Subcutaneous adipose tissue (tissue), 4 donors: ENCODE measurements around the gene HACL1. TPM values are rescaled to one million over a fixed set of nuclear protein-coding genes. Genes with fewer than 3 reads are reported as not detected.

ENCODE experiments used
- total RNA-seq, 4 donors: library from RNA; depleted of rRNA; stranded (reverse); fragments of >200 nt; gene quantifications; one replicate each; pipeline ENCODE4 v1.1.0, GENCODE V29; 2016
- TF ChIP-seq, protein P1 (sequence below): fragments of 450-650 bp; IDR thresholded peaks from one replicate; pipeline ENCODE4 v1.5.1; 2016; ENCODE audit warnings: low read depth, mild to moderate bottlenecking, control low read depth, antibody characterized with exemption, moderate library complexity

The HACL1 gene
- total RNA-seq, 4 donors from 2014 or later, result 27.1 to 45.8 (median 37.5) TPM

DNA sequence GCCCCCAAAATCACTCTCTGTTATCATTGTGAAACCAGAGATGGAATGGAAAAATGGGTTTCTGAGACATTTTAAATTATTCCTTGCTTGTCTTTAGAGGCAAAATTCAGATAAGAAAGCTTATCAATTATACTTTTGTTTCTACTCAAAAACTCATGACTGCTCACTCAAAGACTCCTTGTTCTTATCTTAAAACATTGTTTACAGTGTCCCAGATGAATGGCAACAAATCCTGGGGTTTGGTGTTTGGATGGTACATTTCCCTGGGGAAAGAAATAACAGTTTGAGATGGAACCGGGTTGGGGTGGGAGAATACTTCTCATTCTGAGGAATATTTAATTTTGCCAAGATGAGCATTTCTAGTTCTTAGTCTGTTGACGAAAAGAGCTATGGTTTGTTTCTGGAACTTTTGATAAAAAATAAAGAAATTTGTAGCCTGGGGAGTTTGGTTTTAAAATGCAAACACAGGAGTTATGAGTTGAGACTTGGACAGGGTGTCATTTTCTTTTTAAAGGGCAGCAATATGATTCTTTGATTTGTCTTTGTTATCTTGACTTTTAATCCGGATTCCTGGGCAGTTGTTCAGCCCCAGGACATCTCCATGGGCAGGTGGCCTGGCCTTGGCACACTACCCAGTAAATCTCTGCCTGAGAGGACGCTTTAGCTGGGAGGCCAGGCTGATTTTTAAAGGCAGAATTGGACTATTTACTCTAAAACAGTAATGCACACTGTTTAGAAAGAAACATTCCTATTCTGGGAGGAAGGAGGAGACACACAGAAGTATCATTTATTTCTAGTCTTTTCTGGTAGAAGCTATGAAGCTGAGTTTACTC lies 32.6 kb upstream of the HACL1 start:
- TF ChIP-seq, protein P1, sequence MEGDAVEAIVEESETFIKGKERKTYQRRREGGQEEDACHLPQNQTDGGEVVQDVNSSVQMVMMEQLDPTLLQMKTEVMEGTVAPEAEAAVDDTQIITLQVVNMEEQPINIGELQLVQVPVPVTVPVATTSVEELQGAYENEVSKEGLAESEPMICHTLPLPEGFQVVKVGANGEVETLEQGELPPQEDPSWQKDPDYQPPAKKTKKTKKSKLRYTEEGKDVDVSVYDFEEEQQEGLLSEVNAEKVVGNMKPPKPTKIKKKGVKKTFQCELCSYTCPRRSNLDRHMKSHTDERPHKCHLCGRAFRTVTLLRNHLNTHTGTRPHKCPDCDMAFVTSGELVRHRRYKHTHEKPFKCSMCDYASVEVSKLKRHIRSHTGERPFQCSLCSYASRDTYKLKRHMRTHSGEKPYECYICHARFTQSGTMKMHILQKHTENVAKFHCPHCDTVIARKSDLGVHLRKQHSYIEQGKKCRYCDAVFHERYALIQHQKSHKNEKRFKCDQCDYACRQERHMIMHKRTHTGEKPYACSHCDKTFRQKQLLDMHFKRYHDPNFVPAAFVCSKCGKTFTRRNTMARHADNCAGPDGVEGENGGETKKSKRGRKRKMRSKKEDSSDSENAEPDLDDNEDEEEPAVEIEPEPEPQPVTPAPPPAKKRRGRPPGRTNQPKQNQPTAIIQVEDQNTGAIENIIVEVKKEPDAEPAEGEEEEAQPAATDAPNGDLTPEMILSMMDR, result no peak

DNA sequence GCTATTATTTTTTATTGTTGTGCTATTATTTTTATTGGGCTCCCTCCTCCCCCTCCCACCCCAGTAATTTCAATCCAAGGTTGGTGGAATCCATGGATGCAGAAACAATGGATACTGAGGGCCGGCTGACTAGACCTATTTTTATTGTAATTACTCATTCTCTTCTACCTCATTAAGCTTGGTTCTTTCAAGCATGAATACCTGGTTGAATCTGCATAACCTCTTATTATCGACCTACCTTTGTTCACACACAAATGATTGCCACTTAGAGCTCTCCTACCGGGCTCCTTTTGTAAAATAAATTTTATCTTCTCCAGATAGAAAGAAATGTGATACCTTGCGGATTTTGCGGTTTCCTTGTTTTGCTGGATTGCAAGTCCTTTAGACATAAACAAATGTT lies 31.8 kb upstream of the HACL1 start:
- TF ChIP-seq, protein P1, result no peak

DNA sequence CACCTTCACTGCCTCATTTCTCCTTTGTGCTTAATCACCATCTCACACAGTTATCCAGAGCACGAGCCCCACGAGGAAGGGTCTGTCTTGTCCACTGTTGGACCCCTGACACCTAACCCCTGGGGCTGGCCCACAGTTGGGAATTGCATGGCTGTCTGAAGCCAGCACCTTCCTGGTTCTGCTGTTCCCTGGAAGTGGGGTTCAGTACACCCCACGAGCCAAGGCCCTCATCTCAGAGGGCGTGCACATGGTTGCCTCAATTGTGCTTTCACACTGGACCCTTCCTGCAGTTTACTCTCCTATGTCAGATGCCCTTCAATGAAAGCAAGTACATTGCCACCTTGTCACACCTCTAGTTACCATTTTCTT lies 30.8 kb upstream of the HACL1 start:
- TF ChIP-seq, protein P1, result no peak

DNA sequence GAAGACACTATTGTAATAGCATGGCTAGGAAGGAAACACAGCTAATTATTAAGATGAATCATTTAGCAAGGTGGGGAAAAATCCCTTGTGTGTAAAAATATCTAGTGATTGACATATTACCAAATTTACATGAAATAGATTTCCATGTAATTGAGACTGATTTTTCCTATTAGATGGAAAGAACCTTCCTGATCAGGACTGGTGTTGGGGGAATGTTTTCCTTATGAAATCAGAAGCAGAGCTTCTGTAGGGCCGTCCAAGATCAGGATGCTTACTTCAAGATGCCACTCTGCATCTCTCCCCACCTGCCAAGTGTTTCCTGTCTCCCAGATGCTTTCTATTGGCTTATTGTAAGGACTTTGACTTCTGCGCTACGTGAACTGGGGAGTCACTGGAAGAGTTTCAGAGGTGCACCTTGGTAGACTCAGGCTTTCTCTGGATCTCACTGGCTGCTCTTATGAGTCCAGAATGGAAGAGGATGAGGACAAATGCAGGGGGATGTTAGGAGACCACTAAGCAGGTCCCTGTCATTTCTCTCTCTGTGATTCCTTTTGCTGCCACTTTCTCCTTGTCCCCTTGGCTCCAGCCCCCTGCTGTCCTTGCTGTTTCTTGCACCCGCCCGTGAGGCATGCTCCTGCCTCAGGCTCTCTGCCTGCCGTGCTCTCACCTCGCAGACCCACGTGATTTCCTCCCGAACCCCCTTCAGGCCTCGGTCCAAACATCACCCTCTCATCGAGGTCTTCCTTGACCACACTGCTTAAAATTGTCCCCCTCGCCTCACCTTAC lies 30.2 kb upstream of the HACL1 start:
- TF ChIP-seq, protein P1, result no peak

DNA sequence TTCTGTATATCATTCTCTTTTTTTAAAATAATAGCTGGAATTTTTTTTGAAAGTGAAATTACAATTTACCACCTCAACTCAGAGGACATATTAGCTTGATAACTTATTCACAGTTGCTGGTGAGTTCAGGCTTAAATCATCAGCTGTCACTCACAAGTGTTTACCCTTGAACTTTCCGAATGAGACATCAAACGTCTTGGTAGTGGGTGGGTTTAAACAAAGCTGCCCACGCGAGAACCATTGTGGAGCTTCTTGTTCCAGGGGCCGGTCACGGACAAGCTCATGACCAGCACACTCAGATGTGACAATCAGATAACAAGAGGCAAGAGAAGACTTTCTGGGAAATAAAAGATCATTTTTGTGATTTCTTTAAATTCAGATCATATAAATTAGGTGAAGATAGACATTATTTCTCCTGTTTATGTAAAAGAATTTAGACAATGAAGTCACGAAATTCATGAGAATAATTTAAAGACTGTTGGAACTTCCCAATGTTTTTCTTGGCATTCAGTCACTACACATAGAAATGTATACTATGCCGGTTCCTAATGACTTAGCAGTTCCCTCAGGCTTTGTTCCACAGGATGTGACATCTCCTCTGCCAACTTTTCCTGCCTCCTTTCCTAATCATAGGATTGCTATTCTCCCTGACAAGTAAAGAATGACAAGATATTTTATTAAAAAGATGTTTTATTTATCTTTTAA lies 29.4 kb upstream of the HACL1 start:
- TF ChIP-seq, protein P1, result no peak

DNA sequence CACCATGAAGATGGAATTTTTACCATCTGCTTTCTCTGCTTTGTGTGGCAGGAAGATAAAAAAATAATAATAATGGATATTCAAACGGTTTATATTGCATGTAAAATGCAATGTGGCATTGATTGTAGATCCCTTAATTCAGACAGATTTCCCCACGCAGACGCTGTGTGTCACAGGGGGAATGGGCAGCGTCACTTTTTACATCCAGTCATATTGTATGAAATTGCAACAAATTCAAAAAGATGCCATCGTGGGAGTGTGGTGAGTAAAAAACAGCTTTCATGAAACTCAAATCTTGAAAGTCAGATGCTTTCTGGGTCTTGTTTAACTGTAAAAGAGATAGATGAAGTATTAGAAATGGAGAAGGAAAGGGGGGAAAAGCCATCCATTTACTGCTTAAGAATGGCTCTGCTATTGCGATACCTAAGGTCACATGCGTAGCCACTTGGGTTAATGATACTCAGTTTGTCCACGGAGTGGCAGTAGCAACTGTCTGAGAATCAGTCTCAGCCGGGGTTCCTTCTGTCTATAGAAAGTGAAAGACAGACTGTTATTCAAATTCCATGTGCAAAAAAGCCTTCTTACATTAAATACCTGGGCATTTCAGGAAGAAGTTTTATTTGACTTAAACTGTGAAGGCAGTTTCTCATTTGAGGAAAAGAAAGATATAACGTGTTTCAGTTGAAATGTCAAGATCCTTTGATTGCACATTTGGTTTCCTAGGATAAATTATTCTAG lies 28.7 kb upstream of the HACL1 start:
- TF ChIP-seq, protein P1, result no peak
